HEK293 (cell line): ENCODE measurements around the gene OSBPL1A.

ENCODE experiments used
- CTCF ChIP-seq: fragments of 450-650 bp; formaldehyde crosslinking; IDR thresholded peaks from 2 replicates; pipeline ENCODE4 v1.5.1; 2016; ENCODE audit warnings: missing biosample characterization, missing genetic modification characterization
- HOXA7 ChIP-seq: sonication (generic); formaldehyde crosslinking; IDR thresholded peaks from 2 replicates; pipeline ENCODE4 v1.8.1; 2022; ENCODE audit warnings: missing genetic modification reagents, borderline replicate concordance
- YY1 ChIP-seq: fragments of 450-650 bp; formaldehyde crosslinking; IDR thresholded peaks from 2 replicates; pipeline ENCODE4 v1.5.1; 2018; ENCODE audit warnings: missing biosample characterization, missing genetic modification characterization
- ZBTB17 ChIP-seq: fragments of 450-650 bp; formaldehyde crosslinking; IDR thresholded peaks from 2 replicates; pipeline ENCODE4 v1.5.1; 2016; ENCODE audit warnings: missing biosample characterization, missing genetic modification characterization
- ZNF211 ChIP-seq: fragments of 450-650 bp; formaldehyde crosslinking; IDR thresholded peaks from 2 replicates; pipeline ENCODE4 v1.5.1; 2016; ENCODE audit warnings: low read depth, missing biosample characterization, missing genetic modification characterization
- ZNF24 ChIP-seq: fragments of 450-650 bp; formaldehyde crosslinking; IDR thresholded peaks from 2 replicates; pipeline ENCODE4 v1.5.1; 2016; ENCODE audit warnings: missing biosample characterization, missing genetic modification characterization
- ZNF324 ChIP-seq: fragments of 450-650 bp; formaldehyde crosslinking; IDR thresholded peaks from 2 replicates; pipeline ENCODE4 v1.5.1; 2016; ENCODE audit warnings: missing biosample characterization, missing genetic modification characterization
- ZNF449 ChIP-seq: fragments of 450-650 bp; formaldehyde crosslinking; IDR thresholded peaks from 2 replicates; pipeline ENCODE4 v1.5.1; 2017; ENCODE audit warnings: missing biosample characterization, mild to moderate bottlenecking, missing genetic modification characterization, moderate library complexity
- ZNF792 ChIP-seq: fragments of 450-650 bp; formaldehyde crosslinking; IDR thresholded peaks from 2 replicates; pipeline ENCODE4 v1.5.1; 2016; ENCODE audit warnings: missing biosample characterization, missing genetic modification characterization
- ZSCAN5A ChIP-seq: fragments of 450-650 bp; formaldehyde crosslinking; IDR thresholded peaks from 2 replicates; pipeline ENCODE4 v1.5.1; 2016; ENCODE audit warnings: missing biosample characterization, missing genetic modification characterization
- TF ChIP-seq, protein P1 (sequence below): fragments of 450-650 bp; formaldehyde crosslinking; IDR thresholded peaks from 2 replicates; pipeline ENCODE4 v1.5.1; 2016; ENCODE audit warnings: missing biosample characterization, missing genetic modification characterization, low read depth

- no peak for TF ChIP-seq ZBTB17 (tag by site-specific recombination)
- TF ChIP-seq ZNF211 = no peak
- no peak for TF ChIP-seq HOXA7 (CRISPR knock-in tag)
- no peak for TF ChIP-seq ZNF449 (tag by site-specific recombination)
- no peak for TF ChIP-seq ZNF324 (tag by site-specific recombination)
- no peak for TF ChIP-seq ZNF24 (tag by site-specific recombination)
- TF ChIP-seq CTCF (tag by site-specific recombination) = no peak
- TF ChIP-seq YY1 (tag by site-specific recombination) = no peak
- no peak for TF ChIP-seq ZSCAN5A (tag by site-specific recombination)
- TF ChIP-seq, protein P1, sequence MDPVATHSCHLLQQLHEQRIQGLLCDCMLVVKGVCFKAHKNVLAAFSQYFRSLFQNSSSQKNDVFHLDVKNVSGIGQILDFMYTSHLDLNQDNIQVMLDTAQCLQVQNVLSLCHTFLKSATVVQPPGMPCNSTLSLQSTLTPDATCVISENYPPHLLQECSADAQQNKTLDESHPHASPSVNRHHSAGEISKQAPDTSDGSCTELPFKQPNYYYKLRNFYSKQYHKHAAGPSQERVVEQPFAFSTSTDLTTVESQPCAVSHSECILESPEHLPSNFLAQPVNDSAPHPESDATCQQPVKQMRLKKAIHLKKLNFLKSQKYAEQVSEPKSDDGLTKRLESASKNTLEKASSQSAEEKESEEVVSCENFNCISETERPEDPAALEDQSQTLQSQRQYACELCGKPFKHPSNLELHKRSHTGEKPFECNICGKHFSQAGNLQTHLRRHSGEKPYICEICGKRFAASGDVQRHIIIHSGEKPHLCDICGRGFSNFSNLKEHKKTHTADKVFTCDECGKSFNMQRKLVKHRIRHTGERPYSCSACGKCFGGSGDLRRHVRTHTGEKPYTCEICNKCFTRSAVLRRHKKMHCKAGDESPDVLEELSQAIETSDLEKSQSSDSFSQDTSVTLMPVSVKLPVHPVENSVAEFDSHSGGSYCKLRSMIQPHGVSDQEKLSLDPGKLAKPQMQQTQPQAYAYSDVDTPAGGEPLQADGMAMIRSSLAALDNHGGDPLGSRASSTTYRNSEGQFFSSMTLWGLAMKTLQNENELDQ = no peak
- TF ChIP-seq ZNF792 (tag by site-specific recombination) = no peak
These were observed 189.2 kb downstream of the OSBPL1A start for GRCh38 chr18:24208270-24209035.
